GM12891 (cell line): ENCODE results near the gene NEGR1.

Experiments
- PAX5 ChIP-seq: IDR thresholded peaks from 2 replicates; pipeline ENCODE4 v1.6.1; 2011; ENCODE audit warnings: low read length, moderate library complexity, mild to moderate bottlenecking; ENCODE audit not compliant: insufficient read depth, severe bottlenecking
- POLR2A ChIP-seq: IDR thresholded peaks from 2 replicates; pipeline ENCODE4 v1.6.1; 2011; ENCODE audit warnings: low read depth, low read length, control low read depth
- POLR2AphosphoS5 ChIP-seq: IDR thresholded peaks from 2 replicates; pipeline ENCODE4 v1.6.1; 2011; ENCODE audit warnings: low read depth, low read length, control low read depth
- POU2F2 ChIP-seq: IDR thresholded peaks from 2 replicates; pipeline ENCODE4 v1.6.1; 2011; ENCODE audit warnings: low read depth, mild to moderate bottlenecking, control low read depth, low read length, moderate library complexity
- SPI1 ChIP-seq: IDR thresholded peaks from 2 replicates; pipeline ENCODE4 v1.6.1; 2011; ENCODE audit warnings: low read depth, low read length, control low read depth
- TAF1 ChIP-seq: IDR thresholded peaks from 2 replicates; pipeline ENCODE4 v1.6.1; 2011; ENCODE audit warnings: low read depth, low read length, control low read depth

DNA sequence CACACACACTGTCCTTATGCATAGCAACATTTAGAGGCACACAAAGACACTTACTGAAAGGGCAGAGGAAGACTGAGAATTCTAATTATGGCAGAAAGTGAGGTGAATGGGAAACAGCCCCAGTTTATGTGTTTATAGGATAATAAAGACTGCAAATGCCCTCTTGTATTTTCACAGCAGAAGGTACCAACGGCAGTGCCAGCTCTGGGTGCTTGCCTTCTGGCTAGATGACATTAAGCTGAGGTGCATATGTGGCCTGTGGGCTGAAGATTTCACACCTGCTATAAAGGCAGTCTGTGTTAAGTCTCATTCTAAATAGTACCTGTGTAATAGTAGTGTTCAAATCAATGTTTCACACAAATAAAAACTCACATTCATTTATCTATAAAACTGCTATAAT lies 854.3 kb downstream of the NEGR1 start:
- TF ChIP-seq POLR2A (no peak), POLR2AphosphoS5 (no peak), TAF1 (no peak), PAX5 (no peak), SPI1 (no peak), POU2F2 (no peak)
